H1 (cell line): ENCODE measurements around the gene TRPM6.

Experiments used
- CHD2 ChIP-seq: IDR thresholded peaks from 2 replicates; pipeline ENCODE4 v1.6.1; 2012; ENCODE audit warnings: low read length, improper control_type of control experiment
- CTCF ChIP-seq, 3 experiments: IDR thresholded peaks; 1 replicate in 2 of 3; 2 replicates in 1 of 3; pipeline versions ENCODE4 v1.5.1 to v1.6.1; 2011; ENCODE audit warnings: low read length in 3 of 3, mild to moderate bottlenecking in 3 of 3, inconsistent platforms in 2 of 3, low read depth in 1 of 3, moderate library complexity in 1 of 3; ENCODE audit not compliant: insufficient read depth in 1 of 3; ENCODE audit errors: control extremely low read depth in 1 of 3
- EZH2 ChIP-seq: fragments of 200-600 bp; sonication (generic); IDR thresholded peaks from 2 replicates; pipeline ENCODE4 v1.7.1; 2012; ENCODE audit warnings: low read depth, mild to moderate bottlenecking, moderate library complexity, low read length, inconsistent platforms; ENCODE audit not compliant: severe bottlenecking
- KDM1A ChIP-seq: fragments of 200-600, 300-600 bp; sonication (generic); IDR thresholded peaks from 2 replicates; pipeline ENCODE4 v1.7.1; 2016; ENCODE audit warnings: mild to moderate bottlenecking, low read length, borderline replicate concordance
- POLR2A ChIP-seq, 2 experiments: IDR thresholded peaks; 1 replicate in 1 of 2; 2 replicates in 1 of 2; pipeline ENCODE4 v1.6.1; 2011; ENCODE audit warnings: low read depth in 2 of 2, low read length in 2 of 2, mild to moderate bottlenecking in 2 of 2; ENCODE audit errors: control extremely low read depth in 1 of 2
- RBBP5 ChIP-seq: IDR thresholded peaks from 2 replicates; pipeline ENCODE4 v1.7.1; 2012; ENCODE audit warnings: low read depth, mild to moderate bottlenecking, inconsistent platforms, low read length, moderate library complexity, borderline replicate concordance
- USF2 ChIP-seq: IDR thresholded peaks from 2 replicates; pipeline ENCODE4 v1.6.1; 2011; ENCODE audit warnings: low read length, improper control_type of control experiment

- TF ChIP-seq POLR2A (IDR thresholded peaks at IDR 0.05; ENCODE audit: control extremely low read depth in 1 of 2, low read depth in 2 of 2, low read length in 2 of 2) (no peak), KDM1A (no peak), RBBP5 (no peak), CTCF (IDR thresholded peaks at IDR 0.05; ENCODE audit: control extremely low read depth in 1 of 3, insufficient read depth in 1 of 3, low read depth in 1 of 3, low read length in 3 of 3) (no peak), USF2 (no peak), CHD2 (no peak), EZH2 (no peak)
These were observed 151.1 kb downstream of the TRPM6 start for GRCh38 chr9:74736646-74737045.
